Spleen (tissue), 11 donors: ENCODE measurements around the gene CGB5. TPM values are rescaled to one million over a fixed set of nuclear protein-coding genes. Genes with fewer than 3 reads are reported as not detected.
A peak's percentile ranks its signal among the peaks of the same experiment; 100 is the strongest.
"Not testable (repeated sequence)": the region's sequence is repeated elsewhere in the genome, so short reads cannot be mapped to it uniquely, and the experiment has no call there.

Experiments
- DNase-seq: peaks from one replicate; pipeline ENCODE4 v3.0.0-alpha.2; 2020
- H3K27ac ChIP-seq, 8 donors: fragments of 200-600 bp; sonication (generic) in 7 of 8; 1 replicate in 4 of 8; 2 replicates in 4 of 8; pipeline versions ENCODE4 v1.5.0 to v1.8.0; 2016 to 2021; ENCODE audit warnings: inconsistent platforms in 4 of 8, mild to moderate bottlenecking in 4 of 8, moderate library complexity in 1 of 8
- H3K27me3 ChIP-seq, 7 donors: fragments of 200-600 bp; sonication (generic) in 6 of 7; replicated peaks in 1 of 7; 1 replicate in 4 of 7; 2 replicates in 3 of 7; pipeline versions ENCODE4 v1.5.0 to v1.8.0; 2016 to 2021; ENCODE audit warnings: inconsistent platforms in 3 of 7, mild to moderate bottlenecking in 1 of 7
- H3K36me3 ChIP-seq, 6 donors: fragments of 200-600 bp; sonication (generic) in 5 of 6; 1 replicate in 4 of 6; 2 replicates in 2 of 6; pipeline versions ENCODE4 v1.5.0 to v1.8.0; 2016 to 2021; ENCODE audit warnings: inconsistent platforms in 2 of 6
- H3K4me1 ChIP-seq, 6 donors: fragments of 200-600 bp; sonication (generic) in 5 of 6; 1 replicate in 3 of 6; 2 replicates in 3 of 6; pipeline versions ENCODE4 v1.5.0 to v1.8.0; 2016 to 2021; ENCODE audit warnings: inconsistent platforms in 3 of 6
- H3K4me3 ChIP-seq, 8 donors: fragments of 200-600 bp; sonication (generic) in 7 of 8; 1 replicate in 4 of 8; 2 replicates in 4 of 8; pipeline versions ENCODE4 v1.5.0 to v1.8.0; 2016 to 2021; ENCODE audit warnings: inconsistent platforms in 4 of 8, mild to moderate bottlenecking in 4 of 8, moderate library complexity in 2 of 8
- H3K9me3 ChIP-seq, 8 donors: fragments of 200-600 bp; sonication (generic) in 7 of 8; 1 replicate in 4 of 8; 2 replicates in 4 of 8; pipeline versions ENCODE4 v1.5.0 to v1.8.0; 2016 to 2021; ENCODE audit warnings: inconsistent platforms in 4 of 8
- CTCF ChIP-seq, 11 experiments: fragments of 200-600 bp in 7 of 11; fragments of 450-650 bp in 4 of 11; sonication (generic) in 4 of 11; IDR thresholded peaks in 8 of 11; conservative IDR thresholded peaks in 3 of 11; 1 replicate in 7 of 11; 2 replicates in 4 of 11; pipeline versions ENCODE4 v1.4.0 to v1.8.0; 2016 to 2021; ENCODE audit warnings: antibody characterized with exemption in 11 of 11, inconsistent platforms in 4 of 11, mild to moderate bottlenecking in 1 of 11
- POLR2A ChIP-seq, 3 donors: fragments of 450-650 bp; IDR thresholded peaks; one replicate each; pipeline ENCODE4 v1.5.1; 2017; ENCODE audit warnings: antibody characterized with exemption in 3 of 3, mild to moderate bottlenecking in 1 of 3
- POLR2AphosphoS5 ChIP-seq, 3 donors: sonication (generic); formaldehyde crosslinking; IDR thresholded peaks; one replicate each; pipeline ENCODE4 v1.5.1; 2017; ENCODE audit warnings: antibody characterized with exemption in 3 of 3
- WGBS, 5 donors: extraction: QIAGEN DNeasy Blood & Tissue Kit in 3 of 5; methylation state at CpG; one replicate each; pipeline versions ENCODE4 v1.1.5 to v1.1.7; 2013 to 2018; 5-methylcytosine and 5-hydroxymethylcytosine counted together
- intact Hi-C: fragments of 100-400 bp; cut with DNase I; formaldehyde crosslinking; loops from one replicate; pipeline ENCODE4 v1.15.0; 2023; ENCODE audit warnings: low total_unique reads
- polyA plus RNA-seq, 3 donors: library from polyadenylated mRNA; stranded (reverse); fragments of 200-250 nt; gene quantifications; one replicate each; pipeline ENCODE4 v1.2.1, GENCODE V29; 2013
- total RNA-seq, 7 donors: library from RNA; depleted of rRNA in 3 of 7; stranded (reverse); fragments of >200 nt in 3 of 7; fragmentation: NEBNext Ultra II Directional in 4 of 7; extraction: Animal tissue kit (Norgen Biotek cat#: 25700) in 4 of 7; gene quantifications; one replicate each; pipeline versions ENCODE4 v1.1.0 to v1.2.1, GENCODE V29; 2016 to 2021
- donor health status: healthy with polysubstance abuse.
- donor health status: DM: no; HTN: no; CAD: no; lungs with moderate emphysema.
- donor health status: DM: no; HTN: no; CAD: no.
- donor health status: Bipolar disorder and iron deficiency.
- donor health status: healthy.
- donor health status: DM: no; HTN: no; CAD: no.
- donor health status: DM: yes; HTN: yes; CAD: no.

Gene CGB5
- total and polyA plus RNA-seq, 10 donors: not detected

GRCh38 chr19:49042177-49042576 lies 1.5 kb upstream of the CGB5 start:
- no peaks in the 10 kb centered on the region for H3K9me3 ChIP-seq
- TF ChIP-seq CTCF (IDR thresholded peaks at IDR 0.05 in 8 of 11, conservative IDR thresholded peaks at IDR 0.05 in 3 of 11): no peak

GRCh38 chr19:49042666-49043065 lies 982 bp upstream of the CGB5 start:
- WGBS, 5 donors: 82 to 96% (median 85%) methylated on average over 1 to 4 of the region's 4 CpGs
- H3K36me3 ChIP-seq, H3K27me3 ChIP-seq, DNase-seq, H3K4me1 ChIP-seq, H3K4me3 ChIP-seq, intact Hi-C loops, H3K27ac ChIP-seq, H3K9me3 ChIP-seq: not testable (repeated sequence)

More at GRCh38 chr19:49042177-49042576, 1.5 kb upstream of the CGB5 start:
- DNase-seq: no peak
- Histone ChIP-seq H3K27me3 (no peaks in the 10 kb centered on the region), H3K27ac (no peak overlapping the region), H3K4me1 (no peaks in the 10 kb centered on the region), H3K36me3 (no peaks in the 10 kb centered on the region), H3K4me3 (no peak overlapping the region)
- intact Hi-C loops: no loop called here
- WGBS, 5 donors: 80 to 92% (median 84%) methylated on average over 13 to 17 of the region's 17 CpGs

- WGBS, 5 donors: 68 to 76% (median 69%) methylated on average over 6 to 10 of the region's 12 CpGs
- intact Hi-C loops, H3K4me1 ChIP-seq, H3K27me3 ChIP-seq, H3K4me3 ChIP-seq, H3K9me3 ChIP-seq, DNase-seq, H3K36me3 ChIP-seq, H3K27ac ChIP-seq: not testable (repeated sequence)
Observed at GRCh38 chr19:49049011-49049410, 5.4 kb downstream of the CGB5 start, which contains the start of gene CGB8. Gene CGB8 (minus strand): TSS chr19:49049111. CDS start chr19:49048739, 372 bp downstream.

GRCh38 chr19:49049834-49050233 lies 6.2 kb downstream of the CGB5 start:
- DNase-seq, H3K9me3 ChIP-seq, H3K4me3 ChIP-seq, H3K4me1 ChIP-seq, intact Hi-C loops, H3K36me3 ChIP-seq, H3K27ac ChIP-seq, H3K27me3 ChIP-seq: not testable (repeated sequence)
- WGBS, 5 donors: 80 to 87% (median 83%) methylated on average over 2 to 3 of the region's 4 CpGs

GRCh38 chr19:49050376-49051033 lies 6.9 kb downstream of the CGB5 start:
- 80 to 92% (median 86%) methylated on average over 18 to 24 of the region's 24 CpGs for WGBS, 5 donors
- H3K36me3 ChIP-seq, H3K4me3 ChIP-seq, H3K9me3 ChIP-seq, H3K27me3 ChIP-seq, DNase-seq, H3K27ac ChIP-seq, H3K4me1 ChIP-seq, intact Hi-C loops: not testable (repeated sequence)

- DNase-seq: peak; percentile 86
- 0 to 3% (median 1%) methylated on average over 10 to 63 of the region's 63 CpGs for WGBS, 5 donors
- intact Hi-C loops: no loop called here
Observed at GRCh38 chr19:49056101-49056901, 12.7 kb downstream of the CGB5 start.

GRCh38 chr19:49056902-49057596 lies 13.4 kb downstream of the CGB5 start:
- H3K36me3 ChIP-seq, DNase-seq, H3K9me3 ChIP-seq, H3K27ac ChIP-seq, intact Hi-C loops: not testable (repeated sequence)
- Histone ChIP-seq H3K4me1 (peaks cover 14 to 30% (median 23%) of the 10 kb centered on the region in 6 donors), H3K4me3 (peak overlapping the region; percentile 33 to 73 (median 51)), H3K27me3 (peaks cover 0 to 70% (median 26%) of the 10 kb centered on the region in 7 donors)
- WGBS, 5 donors: 1 to 13% (median 2%) methylated on average over 20 to 34 of the region's 34 CpGs

More at GRCh38 chr19:49056101-49056901, 12.7 kb downstream of the CGB5 start:
- Histone ChIP-seq H3K27me3 (peaks cover 0 to 63% (median 26%) of the 10 kb centered on the region in 7 donors), H3K4me3 (peak overlapping the region; percentile 33 to 73 (median 51)), H3K36me3 (no peaks in the 10 kb centered on the region), H3K9me3 (no peaks in the 10 kb centered on the region), H3K27ac (no peak overlapping the region), H3K4me1 (peaks cover 14 to 30% (median 23%) of the 10 kb centered on the region in 6 donors)
- peak in 7 of 11 experiments; percentile 16 to 55 (median 45) for TF ChIP-seq CTCF (IDR thresholded peaks at IDR 0.05 in 8 of 11, conservative IDR thresholded peaks at IDR 0.05 in 3 of 11)
- peak in 1 of 3 donors; percentile 45 for TF ChIP-seq POLR2AphosphoS5 (IDR thresholded peaks at IDR 0.05)
- no peak for TF ChIP-seq POLR2A (IDR thresholded peaks at IDR 0.05)
